ENCODE measurements around the gene SBK1. TPM values are rescaled to one million over a fixed set of nuclear protein-coding genes. Genes with fewer than 3 reads are reported as not detected.
"Not testable (repeated sequence)": the region's sequence is repeated elsewhere in the genome, so short reads cannot be mapped to it uniquely, and the experiment has no call there.

The SBK1 gene
- total RNA-seq: 11.7 and 12.0 TPM in 2 replicates
- 12.9 and 15.3 TPM in 2 replicates for polyA plus RNA-seq

DNA sequence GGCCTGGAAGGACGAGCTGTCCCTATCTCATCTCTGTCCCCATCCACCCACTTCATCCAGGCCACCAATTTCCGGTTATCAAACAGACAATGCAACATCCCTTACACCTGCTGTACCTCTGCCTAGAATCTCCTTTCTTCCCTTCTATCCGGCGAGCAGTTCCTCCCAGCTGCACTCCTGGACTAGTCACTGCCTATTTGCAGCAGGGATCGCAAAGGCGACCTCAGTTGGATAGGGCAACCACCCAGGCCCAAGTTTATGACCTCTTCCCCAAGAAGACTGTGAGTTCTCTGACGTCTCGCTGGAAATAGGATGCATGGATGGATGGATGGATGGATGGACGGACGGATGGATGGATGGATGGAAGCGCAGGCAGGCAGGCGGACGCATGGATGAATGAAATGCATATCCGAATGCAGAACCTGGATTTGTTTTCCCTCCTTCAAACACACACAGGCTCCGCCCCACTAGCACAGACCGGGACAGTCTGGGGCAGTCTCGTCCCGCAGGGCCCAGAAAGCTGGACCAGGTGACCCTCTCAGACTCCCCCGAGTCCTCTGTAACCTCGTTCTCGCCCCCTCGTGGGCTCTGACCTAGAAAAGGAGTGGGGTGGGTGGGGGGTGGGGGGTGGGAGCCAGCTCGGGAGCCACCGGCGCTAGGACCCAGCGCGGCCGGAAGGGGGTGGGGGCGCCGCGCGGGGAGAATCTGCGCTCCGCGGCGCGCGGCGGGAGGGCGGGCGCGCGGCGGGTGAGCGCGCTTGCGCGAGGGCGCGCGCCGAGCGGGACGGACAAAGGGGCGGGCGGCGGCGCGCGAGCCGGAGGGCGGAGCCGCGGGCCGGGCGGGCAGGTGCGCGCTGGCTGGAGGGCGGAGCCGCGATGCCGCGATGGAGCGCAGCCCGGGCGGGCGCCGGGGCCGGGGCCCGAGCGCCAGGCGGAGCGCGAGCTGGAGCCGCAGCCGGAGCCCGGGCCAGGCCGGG is at the start of gene SBK1:
TSS of gene SBK1 (plus strand) at position 875 of the 976 bp plus-strand sequence. CDS start 24,867 bp downstream, outside the sequence.
- Histone ChIP-seq H3K36me3 (no peaks in the 10 kb centered on the region), H3K4me3 (peak within 1 kb of the TSS; percentile 78), H3K4me1 (ENCODE audit: low read depth) (peaks cover 11% of the 10 kb centered on the region), H3K27me3 (no peaks in the 10 kb centered on the region), H3K9me3 (ENCODE audit: low read depth) (no peaks in the 10 kb centered on the region), H3K27ac (peak within 1 kb of the TSS; percentile 75)
- DNase-seq (ENCODE audit: low read depth in 1 of 2, low spot score in 1 of 2): peak; percentile 67 to 93
- TF ChIP-seq, protein P1, sequence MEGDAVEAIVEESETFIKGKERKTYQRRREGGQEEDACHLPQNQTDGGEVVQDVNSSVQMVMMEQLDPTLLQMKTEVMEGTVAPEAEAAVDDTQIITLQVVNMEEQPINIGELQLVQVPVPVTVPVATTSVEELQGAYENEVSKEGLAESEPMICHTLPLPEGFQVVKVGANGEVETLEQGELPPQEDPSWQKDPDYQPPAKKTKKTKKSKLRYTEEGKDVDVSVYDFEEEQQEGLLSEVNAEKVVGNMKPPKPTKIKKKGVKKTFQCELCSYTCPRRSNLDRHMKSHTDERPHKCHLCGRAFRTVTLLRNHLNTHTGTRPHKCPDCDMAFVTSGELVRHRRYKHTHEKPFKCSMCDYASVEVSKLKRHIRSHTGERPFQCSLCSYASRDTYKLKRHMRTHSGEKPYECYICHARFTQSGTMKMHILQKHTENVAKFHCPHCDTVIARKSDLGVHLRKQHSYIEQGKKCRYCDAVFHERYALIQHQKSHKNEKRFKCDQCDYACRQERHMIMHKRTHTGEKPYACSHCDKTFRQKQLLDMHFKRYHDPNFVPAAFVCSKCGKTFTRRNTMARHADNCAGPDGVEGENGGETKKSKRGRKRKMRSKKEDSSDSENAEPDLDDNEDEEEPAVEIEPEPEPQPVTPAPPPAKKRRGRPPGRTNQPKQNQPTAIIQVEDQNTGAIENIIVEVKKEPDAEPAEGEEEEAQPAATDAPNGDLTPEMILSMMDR (IDR thresholded peaks at IDR 0.05; ENCODE audit: low read depth, low read length): no peak

DNA sequence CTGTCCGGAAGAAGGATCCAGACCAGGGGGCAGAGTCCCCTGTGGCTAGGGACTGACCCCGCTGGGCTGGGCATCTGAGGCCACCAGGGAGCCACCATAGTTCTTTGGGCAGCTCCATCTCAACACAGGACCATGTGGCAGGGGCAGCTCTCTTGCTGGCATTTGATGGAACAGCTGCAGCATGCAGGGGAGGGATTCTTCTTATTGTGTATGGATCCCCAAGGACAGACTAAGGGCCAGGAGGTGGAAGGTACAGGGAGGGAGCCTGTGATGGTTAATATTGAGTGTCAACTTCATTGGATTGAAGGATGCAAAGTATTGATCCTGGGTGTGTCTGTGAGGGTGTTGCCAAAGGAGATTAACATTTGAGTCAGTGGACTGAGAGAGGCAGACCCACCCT is 42.8 kb upstream of the SBK1 start:
- not testable (repeated sequence) for H3K27ac ChIP-seq; H3K9me3 ChIP-seq (ENCODE audit: low read depth); DNase-seq (ENCODE audit: low read depth in 1 of 2, low spot score in 1 of 2); H3K36me3 ChIP-seq; H3K27me3 ChIP-seq; H3K4me3 ChIP-seq; H3K4me1 ChIP-seq (ENCODE audit: low read depth)

DNA sequence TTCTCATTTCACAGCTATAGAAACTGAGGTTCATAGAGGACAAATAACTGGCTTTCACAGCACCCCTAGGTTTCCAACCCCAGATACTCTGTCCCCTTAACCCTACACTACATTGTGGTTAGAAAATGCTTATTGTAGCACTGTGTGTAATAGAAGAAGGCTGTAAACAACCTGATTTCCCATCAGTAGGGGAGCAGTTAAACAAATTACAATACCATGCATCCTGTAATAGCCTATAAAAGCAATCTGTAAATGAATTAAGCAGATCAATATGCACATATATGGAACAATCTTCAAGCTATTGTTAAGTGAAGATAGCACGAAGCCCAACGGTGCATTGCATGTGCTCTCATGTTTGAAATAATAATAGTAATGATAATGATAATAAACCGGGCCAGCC is 41.3 kb upstream of the SBK1 start:
- TF ChIP-seq, protein P1 (IDR thresholded peaks at IDR 0.05; ENCODE audit: low read depth, low read length): no peak
- Histone ChIP-seq H3K27ac (no peak overlapping the region), H3K27me3 (no peaks in the 10 kb centered on the region)

DNA sequence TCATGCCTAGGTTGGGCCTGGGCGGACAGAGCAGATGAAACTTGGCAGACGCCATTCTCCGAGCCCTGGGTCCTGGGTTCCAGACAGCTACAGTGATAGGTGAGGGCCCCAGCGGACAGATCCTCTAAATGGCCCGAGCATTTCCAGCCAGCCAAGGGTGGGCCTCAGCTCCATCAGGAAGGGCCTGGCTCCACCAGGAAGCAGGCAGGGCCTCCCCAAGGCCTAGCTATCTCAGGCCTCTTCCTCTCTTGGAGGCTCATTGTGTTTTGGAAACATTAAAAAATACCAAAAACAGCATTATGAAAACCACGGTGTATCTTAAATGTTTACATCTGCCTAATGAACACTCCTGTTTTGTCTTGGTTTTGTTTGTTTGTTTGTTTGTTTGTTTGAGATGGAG is 38.2 kb upstream of the SBK1 start:
- DNase-seq (ENCODE audit: low read depth in 1 of 2, low spot score in 1 of 2): no peak
- Histone ChIP-seq H3K9me3 (ENCODE audit: low read depth) (no peaks in the 10 kb centered on the region), H3K27me3 (no peaks in the 10 kb centered on the region), H3K27ac (no peak overlapping the region), H3K4me3 (no peak overlapping the region), H3K36me3 (no peaks in the 10 kb centered on the region), H3K4me1 (ENCODE audit: low read depth) (peaks cover 10% of the 10 kb centered on the region)
- TF ChIP-seq, protein P1 (IDR thresholded peaks at IDR 0.05; ENCODE audit: low read depth, low read length): no peak

More for the DNA sequence above, 41.3 kb upstream of the SBK1 start:
- no peak for DNase-seq (ENCODE audit: low read depth in 1 of 2, low spot score in 1 of 2)
- Histone ChIP-seq H3K9me3 (ENCODE audit: low read depth) (no peaks in the 10 kb centered on the region), H3K4me3 (no peak overlapping the region), H3K36me3 (no peaks in the 10 kb centered on the region), H3K4me1 (ENCODE audit: low read depth) (no peaks in the 10 kb centered on the region)

DNA sequence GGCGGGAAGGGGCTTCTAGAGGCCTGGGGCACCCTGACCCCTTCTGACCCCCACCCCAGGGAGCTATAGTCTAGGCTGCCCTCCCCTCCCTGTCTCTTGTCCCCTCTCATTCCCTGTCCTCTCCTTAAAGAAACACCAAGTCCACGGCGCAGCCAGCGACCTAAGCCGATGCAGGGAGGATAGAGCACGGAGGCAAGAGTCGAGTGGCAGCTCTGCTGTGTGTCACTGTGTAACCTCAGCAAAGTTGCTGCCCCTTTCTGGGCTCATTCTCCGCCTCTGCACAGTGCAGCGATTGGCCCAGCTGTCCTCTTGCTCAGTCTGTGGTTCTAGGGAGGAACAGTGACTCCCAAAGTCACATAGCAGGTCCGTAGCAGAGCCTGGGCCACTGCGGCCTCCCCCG is 36.5 kb upstream of the SBK1 start:
- no peak for DNase-seq (ENCODE audit: low read depth in 1 of 2, low spot score in 1 of 2)
- no peaks in the 10 kb centered on the region for H3K36me3 ChIP-seq
- no peaks in the 10 kb centered on the region for H3K27me3 ChIP-seq
- no peak overlapping the region for H3K4me3 ChIP-seq
- H3K9me3 ChIP-seq (ENCODE audit: low read depth): no peaks in the 10 kb centered on the region
- TF ChIP-seq, protein P1 (IDR thresholded peaks at IDR 0.05; ENCODE audit: low read depth, low read length): no peak
- no peak overlapping the region for H3K27ac ChIP-seq
- H3K4me1 ChIP-seq (ENCODE audit: low read depth): peaks cover 16% of the 10 kb centered on the region

DNA sequence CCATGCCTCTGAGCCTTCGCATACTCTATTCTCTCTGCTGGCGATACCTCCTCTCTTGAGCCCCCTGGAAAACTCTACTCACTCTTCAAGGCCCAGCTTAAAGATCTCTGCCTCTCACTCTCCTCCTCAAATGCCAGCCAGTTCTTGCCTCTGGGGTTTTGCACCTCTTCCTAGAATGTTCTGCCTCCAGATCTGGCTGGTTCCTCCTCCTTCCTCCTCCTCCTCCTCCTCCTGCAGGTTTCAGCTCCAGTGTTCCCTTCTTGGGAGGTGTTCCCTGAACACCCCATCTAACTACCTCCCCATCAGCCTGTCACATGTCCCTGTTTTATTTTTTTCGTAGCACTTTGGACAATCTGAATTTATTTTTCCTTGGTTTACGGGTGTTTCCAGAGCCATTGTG is 35.1 kb upstream of the SBK1 start:
- Histone ChIP-seq H3K4me3 (no peak overlapping the region), H3K9me3 (ENCODE audit: low read depth) (no peaks in the 10 kb centered on the region), H3K27ac (no peak overlapping the region), H3K36me3 (no peaks in the 10 kb centered on the region), H3K4me1 (ENCODE audit: low read depth) (peaks cover 23% of the 10 kb centered on the region), H3K27me3 (no peaks in the 10 kb centered on the region)
- DNase-seq (ENCODE audit: low read depth in 1 of 2, low spot score in 1 of 2): no peak
- TF ChIP-seq, protein P1 (IDR thresholded peaks at IDR 0.05; ENCODE audit: low read depth, low read length): no peak
